GM21367 (cell line): ENCODE measurements around the gene RPS3.
"Not testable (repeated sequence)": the region's sequence is repeated elsewhere in the genome, so short reads cannot be mapped to it uniquely, and the experiment has no call there.

ENCODE experiments used
- ATAC-seq: cut with Tn5 transposase; IDR thresholded peaks from one replicate; pipeline ENCODE4 v1.9.1; 2021; ENCODE audit not compliant: unreplicated experiment

RPS3 gene

DNA sequence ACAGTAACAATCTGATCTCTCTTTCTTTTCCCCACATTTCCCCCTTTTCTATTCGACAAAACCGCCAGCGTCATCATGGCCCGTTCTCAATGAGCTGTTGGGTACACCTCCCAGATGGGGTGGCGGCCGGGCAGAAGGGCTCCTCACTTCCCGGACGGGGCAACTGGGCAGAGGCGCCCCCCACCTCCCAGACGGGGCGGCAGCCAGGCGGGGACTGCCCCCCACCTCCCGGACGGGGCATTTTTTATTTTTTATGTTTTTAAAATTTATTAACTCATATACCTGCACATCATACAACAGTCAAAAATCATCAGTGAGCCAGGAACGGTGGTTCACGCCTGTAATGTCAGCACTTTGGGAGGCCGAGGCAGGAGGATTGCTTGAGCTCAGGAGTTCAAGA lies 20.5 kb upstream of the RPS3 start:
- not testable (repeated sequence) for ATAC-seq

DNA sequence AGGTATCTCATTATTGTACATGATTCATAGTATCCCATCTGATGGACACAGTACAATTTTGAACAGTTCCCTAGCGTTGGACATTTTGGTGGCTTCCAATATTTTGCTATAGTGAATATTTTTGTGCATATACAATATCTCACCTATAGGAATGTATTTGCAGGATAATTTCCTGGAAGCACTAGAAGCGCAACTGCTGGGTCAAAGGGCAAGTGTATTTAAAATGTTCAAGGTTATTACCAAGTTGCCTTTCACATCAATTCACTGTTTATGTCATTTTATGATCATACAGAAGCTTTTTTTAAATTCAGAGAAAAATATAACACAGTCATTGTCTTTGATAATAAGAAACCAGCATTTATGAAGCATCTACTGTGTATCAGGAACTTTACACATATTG lies 19.1 kb upstream of the RPS3 start:
- no peak for ATAC-seq

DNA sequence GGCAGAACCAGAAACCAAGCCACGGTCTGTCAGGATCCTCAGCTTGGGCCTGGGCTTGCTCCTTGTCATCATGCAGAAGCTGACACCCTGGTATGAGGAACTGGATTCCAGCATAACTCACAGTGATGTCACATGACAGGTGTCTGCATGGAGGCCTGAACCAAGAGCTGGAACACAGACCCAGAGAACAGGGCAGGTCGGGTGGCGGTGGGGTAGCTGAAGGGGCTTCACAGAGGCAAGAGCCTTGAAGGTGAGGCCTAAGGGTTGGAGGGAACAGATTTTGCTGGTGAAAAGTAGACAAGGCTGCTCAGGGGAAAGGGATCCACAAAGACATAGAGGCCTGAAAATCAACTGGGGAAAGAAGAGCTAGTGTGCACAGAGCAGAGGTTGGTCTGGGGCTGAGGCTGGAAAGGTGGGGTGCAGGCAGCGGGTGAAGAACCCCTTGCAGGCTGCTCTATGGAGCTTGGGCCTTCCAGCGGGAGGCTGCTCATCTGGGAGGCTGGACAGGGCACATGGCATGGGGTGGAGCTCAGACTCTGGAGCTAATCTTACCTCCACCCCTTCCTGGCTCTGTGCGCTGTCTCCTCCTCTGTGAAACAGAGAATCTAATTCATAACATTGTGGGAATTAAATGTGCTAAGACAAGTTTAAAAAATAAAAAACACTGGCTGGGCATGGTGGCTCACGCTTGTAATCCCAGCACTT lies 18.4 kb upstream of the RPS3 start:
- no peak for ATAC-seq

DNA sequence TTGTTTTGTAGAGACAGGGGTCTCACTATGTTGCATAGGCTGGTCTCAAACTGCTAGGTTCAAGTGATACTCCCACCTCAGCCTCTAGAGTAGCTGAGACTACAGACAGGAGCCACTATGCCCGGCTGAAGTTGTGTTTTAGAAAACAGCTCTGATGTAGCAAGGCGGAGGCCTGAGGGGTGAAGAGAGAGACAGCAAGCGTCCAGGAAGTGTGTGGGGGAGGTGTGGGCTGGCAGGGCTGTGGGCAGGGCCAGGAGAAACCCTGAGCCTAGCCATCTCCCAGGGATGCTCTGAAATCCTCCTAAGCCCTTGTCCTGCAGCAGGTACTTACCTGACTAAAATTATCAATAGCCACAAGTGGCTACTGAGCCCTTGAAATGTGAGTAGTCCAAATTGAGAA lies 16.1 kb upstream of the RPS3 start:
- no peak for ATAC-seq

DNA sequence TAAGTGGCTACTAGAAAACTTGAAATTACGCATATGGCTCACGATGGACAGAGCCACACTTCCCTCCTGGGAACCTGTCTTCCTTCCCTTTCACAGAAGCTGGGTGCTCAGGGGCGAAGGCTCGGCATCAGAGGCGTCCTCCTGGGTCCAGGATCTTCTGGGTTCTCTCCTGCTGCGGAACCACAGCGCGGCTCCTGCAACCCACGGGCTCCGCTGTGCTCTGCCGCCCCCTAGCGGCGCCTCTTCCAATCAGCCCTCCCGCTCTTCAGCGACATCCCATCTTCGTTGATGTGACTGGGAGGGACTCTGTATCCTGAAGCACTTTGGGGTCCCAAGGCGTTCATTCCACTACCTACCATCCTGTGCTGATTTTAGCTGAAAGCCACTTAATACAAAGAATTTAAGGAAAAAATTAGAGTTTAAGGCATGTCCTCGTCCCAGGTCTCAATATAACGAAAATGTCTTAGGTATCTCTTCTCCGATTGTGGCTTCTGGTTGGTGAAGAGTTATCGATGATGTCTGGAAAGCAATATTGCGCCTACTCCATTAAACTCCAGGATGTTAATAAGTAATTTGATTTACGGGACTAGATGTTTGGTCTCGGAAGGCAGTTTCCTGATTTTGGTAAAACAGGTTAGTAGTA lies 14.8 kb upstream of the RPS3 start:
- ATAC-seq: no peak

DNA sequence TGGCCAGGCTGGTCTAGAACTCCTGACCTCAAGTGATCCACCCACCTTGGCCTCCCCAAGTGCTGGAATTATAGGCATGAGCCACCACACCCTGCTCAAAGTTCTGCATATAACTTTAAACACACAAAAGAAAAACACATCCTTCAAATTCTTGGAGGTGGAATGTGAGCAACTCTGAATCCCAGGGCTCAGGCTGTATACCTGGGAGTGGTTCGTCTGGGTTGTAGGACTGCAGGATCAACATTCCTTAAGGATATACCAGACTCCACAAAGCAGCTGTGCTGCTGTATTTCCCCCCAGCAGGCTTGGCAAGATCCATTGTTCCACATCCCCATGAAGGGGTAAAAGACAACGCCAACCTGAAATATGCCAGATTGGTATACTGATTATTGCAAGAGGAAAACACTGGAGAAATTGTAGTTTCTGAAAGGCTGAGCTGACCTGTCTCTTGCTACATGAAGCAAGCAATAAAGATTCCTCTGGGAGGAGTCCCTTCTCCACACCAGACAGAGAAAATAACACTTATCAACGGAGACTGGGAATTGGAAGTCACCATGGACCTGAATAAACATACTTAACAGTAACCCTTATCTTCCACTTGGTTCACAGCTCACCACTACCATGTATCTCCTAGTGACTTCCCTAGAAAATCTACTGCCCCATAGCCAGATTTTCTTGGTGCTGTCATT lies 12.2 kb upstream of the RPS3 start:
- no peak for ATAC-seq

DNA sequence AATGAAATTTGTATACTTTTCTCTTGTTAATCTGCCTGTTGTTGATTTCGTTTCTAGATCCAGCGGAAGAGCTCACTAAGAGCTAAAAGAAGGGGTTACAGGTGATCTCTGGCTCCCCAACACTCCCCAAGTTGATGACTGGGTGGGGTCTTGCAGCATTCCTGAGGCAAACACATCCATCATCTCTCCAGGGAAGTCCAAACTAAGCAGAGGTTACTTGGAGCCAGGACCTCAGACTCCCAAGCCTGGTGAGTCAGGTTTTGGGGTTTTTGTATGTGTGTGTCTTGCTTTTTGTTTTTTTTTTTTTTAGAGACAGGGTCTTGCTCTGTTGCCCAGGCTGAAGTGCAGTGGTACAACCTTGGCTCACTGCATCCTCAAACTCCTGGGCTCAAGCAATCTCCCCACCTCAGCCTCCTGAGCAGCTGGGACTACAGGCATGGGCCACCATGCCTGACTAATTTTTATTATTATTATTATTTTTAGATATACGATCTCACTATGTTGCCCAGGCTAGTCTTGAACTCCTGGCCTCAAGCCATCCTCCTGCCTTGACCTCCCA lies 11.5 kb upstream of the RPS3 start:
- no peak for ATAC-seq

DNA sequence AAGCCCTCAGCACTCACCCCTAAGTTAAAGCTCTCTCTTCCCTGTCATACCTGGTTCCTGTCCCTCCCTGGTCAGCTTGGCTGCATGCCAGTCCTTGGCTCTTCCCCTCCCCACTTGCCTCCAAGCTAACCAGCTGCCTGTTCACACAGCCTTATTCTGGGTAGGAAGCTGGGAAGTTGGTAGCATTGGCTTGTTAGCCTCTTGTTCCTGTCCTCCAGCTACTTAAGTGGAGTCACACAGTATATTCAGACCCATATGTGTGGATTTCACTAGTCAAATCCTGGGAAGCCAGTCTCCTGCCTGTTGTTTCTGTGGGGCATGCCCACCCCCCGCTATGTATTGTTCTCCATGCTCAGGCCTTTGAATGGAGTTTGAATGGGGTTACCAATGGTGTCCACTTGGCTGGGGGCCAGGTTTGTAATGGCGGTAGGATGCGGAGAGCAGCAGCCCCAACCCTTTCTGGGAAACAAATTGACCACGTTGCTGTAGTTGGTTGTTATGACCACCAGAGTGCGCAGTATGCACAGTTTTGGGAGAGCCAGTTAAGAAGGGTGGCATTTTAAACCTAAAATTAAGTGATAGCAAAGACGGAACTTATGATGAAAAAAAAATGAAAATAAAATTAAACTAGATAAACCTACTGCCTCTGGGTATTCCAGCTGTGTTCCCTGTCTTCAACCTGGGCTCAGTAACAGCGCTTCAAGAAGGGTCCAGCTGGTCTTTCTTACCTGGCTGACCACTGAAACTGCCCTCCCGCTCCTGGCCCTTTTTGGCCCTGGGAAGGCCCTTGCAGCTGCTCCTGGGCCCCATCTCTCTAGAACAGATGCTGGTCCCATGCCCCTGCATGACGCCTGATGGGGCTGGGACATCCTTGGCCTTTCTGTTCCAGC lies 10.7 kb upstream of the RPS3 start:
- ATAC-seq: no peak

DNA sequence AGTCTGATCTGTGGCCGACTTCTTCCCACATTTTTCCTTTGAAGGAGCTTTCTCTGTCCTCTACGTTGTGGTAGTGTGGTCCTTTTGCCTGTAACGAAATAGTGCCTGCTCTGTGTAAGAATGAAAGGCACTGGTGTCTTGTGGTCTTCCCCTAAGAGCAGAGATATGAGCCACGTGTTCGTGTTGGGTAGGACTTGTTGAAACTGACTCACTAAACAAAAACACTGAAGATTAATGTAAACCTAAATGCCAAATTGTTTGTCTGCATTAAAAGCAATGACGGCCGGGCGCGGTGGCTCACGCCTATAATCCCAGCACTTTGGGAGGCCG lies 10.1 kb upstream of the RPS3 start:
- no peak for ATAC-seq

DNA sequence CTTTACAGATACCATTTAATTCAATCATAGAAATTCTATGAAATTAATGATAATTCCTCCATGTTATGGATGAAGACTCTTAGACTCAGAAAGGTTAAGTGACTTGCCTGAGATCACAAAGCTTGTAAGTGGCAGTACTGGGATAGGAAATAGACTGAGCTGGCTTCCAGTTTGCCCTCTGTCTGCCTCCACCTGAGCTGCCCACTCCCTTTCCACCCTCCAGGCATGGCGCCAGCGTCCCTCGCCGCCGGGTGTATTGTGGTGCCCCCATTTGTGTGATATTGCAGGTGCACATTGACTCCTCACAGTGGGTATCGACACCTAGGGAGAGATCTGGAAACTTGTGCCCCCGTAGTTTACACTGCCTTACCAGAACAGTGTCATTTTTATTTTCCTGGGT lies 9.4 kb upstream of the RPS3 start:
- ATAC-seq: no peak

DNA sequence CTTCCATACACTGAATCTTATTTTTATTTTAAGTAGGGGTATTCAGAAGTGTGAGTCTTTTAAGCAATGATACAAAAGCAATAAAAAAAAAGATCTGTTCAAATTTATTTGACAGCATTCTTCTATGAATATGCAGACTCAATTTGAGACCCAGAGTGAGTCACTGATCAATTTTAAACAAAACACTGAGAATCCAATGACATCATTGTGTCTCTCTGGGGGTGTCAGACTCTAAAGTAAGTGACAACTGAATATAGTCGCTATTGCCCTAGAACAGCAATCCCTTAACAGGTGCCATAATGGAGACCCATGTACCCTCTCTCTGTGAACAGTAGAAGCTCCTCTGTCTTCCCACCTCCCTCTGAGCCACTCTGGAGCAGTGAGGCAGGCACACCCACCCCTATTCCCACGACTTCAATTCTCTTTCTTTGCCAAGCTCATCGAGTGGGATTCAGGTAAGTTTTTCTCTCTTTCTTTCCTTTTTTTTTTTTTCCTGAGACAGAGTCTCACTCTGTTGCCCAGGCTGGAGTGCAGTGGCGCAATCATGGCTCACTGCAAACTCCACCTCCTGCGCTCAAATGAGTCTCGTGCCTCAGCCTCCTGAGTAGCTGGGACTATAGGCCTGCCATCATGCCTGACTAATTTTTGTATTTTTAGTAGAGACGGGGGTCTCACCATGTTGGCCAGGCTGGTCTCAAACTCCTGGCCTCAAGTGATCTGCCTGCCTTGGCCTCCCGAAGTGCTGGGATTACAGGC lies 5.1 kb upstream of the RPS3 start:
- ATAC-seq: no peak

DNA sequence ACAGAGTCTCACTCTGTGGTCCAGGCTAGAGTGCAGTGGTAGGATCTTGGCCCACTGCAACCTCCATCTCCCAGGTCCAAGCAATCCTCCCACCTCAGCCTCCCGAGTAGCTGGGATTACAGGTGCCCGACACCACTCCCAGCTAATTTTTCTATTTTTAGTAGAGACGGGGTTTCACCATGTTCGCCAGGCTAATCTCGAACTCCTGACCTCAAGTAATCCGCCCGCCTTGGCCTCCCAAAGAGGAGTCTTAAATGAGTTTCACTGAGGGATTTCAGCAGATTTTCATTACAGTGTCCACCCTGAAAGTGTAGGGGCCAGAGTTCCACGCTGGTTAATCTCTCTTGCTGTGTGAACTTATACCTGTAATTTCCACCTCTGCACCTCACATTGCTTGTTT lies 412 bp upstream of the RPS3 start:
- ATAC-seq: no peak

DNA sequence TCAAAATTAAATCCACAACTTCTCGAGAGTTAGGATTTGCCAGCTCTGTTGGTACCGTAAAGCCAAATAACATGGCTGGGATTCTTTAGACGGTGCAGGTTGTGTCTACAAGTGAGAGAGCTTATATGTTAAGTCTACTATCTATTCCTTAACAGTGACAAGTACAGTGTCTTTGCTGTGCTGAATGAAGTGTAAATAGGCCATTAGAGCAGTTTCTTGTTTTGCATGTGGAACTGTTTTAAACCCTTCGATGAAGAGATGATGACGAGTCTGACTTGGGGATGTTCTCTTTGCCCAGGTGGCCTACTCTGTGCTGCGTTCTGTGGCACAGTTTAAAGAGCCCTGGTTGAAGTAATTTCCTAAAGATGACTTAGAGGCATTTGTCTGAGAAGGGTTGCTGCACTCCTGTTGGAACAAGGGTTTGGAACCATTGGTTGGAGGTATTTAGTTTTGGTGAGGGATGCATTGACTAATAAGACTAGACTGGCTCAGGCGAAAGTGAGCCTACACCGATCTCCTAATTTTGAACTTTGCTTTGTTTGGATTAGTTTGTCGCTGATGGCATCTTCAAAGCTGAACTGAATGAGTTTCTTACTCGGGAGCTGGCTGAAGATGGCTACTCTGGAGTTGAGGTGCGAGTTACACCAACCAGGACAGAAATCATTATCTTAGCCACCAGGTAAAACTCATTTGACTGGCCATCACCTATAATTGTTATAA lies 988 bp downstream of the RPS3 start:
- no peak for ATAC-seq

DNA sequence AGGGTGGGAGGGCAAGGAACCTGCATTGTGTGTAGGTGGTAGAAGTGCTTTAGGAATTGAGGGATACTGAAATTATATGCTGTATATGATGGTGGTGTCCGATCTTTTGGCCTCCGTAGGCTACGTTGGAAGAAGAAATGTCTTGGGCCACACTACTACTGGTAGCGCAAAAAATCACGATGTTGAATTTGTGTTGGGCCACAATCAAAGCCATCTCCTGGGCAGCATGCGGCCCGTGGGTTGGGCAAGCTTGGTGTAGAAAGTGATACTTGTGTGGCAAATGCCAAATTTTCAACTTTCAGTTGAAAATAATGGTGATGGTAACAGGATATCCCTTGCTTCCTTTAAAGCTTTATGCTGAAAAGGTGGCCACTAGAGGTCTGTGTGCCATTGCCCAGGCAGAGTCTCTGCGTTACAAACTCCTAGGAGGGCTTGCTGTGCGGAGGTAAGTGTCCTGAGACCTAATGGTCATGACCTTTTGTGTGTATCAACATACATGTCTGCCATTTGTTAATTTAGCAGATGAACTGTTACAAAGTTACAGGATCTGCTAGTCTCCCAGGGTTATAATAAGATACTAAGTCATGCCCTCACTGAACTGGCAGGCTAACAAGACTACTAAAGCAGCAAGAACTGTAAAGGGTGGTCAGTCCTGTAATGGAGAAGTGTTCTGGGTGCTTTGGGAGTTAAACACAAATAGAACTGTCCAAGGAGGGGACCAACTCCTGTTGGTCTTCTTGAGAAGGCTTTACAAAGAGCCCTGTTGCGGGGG lies 2.9 kb downstream of the RPS3 start:
- ATAC-seq: no peak

DNA sequence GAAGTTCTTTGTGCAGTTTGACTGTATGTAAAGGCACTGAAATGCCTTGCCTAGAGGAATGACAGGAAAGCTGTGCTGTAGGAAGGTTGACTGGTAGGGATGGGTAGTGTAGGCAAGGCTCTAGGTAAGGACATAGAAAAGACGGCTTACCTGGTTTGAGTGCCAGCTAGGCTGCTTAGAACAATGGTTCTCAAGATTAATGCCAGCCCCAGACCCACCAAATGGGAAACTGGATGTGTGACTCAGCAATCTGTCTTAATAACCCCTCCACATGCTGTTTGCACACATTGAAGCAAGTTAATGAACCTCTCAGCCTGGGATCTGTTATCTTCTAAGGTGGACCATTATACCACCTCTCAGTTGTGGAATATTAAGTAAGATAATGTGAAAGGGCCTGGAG lies 3.7 kb downstream of the RPS3 start:
- no peak for ATAC-seq

DNA sequence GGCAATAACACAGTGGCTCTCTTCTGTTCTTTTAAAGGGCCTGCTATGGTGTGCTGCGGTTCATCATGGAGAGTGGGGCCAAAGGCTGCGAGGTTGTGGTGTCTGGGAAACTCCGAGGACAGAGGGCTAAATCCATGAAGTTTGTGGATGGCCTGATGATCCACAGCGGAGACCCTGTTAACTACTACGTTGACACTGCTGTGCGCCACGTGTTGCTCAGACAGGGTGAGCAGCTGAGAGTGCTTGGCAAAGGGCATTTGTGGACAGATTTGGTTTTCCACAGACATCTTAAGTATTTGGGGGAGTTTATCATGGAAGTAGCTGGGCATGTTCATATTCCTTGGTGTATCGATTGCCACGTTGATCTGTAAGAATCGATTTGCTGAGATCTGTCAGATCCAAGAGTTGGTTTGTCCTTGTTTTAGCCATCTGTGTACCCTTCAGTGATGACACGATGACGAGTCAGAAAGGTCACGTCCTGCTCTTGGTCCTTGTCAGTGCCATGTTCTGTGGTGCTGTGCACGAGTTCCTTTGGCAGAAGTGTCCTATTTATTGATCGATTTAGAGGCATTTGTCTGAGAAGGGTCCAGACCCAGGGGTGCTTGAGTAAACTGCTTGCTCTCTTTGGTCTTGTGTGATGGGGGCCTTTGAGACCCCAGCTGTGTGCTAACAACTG lies 4.8 kb downstream of the RPS3 start:
- no peak for ATAC-seq

DNA sequence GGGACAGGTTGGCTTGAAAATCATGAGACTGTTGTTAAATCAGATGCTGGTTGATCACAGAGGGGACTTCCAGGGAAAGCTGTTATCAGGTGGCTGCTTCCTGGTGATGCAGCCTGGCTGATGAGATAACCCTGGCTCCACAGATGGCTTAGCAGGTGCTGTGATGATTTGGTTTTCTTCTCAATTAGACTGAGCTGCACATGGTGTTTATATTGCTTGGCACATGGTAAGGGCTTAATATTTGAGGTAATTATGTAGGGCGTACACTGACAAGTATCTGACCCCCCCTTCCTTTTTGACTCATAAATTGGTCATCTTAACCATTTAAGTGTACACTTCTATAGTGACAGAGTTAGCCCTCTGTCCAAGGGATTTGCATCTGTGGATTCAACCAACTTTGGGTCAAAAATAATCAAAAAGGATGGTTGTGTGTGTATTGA lies 7.0 kb downstream of the RPS3 start:
- no peak for ATAC-seq

DNA sequence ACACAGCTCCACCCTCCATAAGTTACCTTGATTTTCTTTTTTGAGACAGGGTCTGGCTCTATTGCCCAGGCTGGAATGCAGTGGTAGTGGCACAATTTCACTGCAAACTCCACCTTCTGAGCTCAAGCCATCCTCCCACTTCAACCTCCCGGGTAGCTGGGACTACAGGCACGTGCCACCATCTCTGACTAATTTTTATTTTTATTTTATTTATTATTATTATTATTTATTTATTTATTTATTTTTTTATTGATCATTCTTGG lies 9.6 kb downstream of the RPS3 start:
- no peak for ATAC-seq

DNA sequence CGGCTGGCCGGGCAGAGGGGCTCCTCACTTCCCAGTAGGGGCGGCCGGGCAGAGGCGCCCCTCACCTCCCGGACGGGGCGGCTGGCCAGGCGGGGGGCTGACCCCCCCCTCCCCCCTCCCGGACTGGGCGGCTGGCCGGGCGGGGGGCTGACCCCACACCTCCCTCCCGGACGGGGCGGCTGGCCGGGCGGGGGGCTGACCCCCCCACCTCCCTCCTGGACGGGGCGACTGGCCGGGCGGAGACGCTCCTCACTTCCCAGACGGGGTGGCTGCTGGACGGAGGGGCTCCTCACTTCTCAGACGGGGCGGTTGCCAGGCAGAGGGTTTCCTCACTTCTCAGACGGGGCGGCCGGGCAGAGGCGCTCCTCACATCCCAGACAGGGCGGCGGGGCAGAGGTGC lies 10.7 kb downstream of the RPS3 start:
- not testable (repeated sequence) for ATAC-seq
